AG04449 (cell line): ENCODE measurements around the gene FOXN3.
"Not testable (repeated sequence)": the region's sequence is repeated elsewhere in the genome, so short reads cannot be mapped to it uniquely, and the experiment has no call there.

Experiments
- CTCF ChIA-PET: fragments of 350-600 bp; formaldehyde crosslinking; extraction: SDS; loops from one replicate; lab custom pipeline; 2021; ENCODE audit warnings: antibody characterized with exemption; lab: Yijun Ruan, JAX
- POLR2A ChIA-PET: fragments of 400-600, 350-600 bp; formaldehyde crosslinking; extraction: SDS; loops from one replicate; lab custom pipeline; 2020; ENCODE audit warnings: antibody characterized with exemption, inconsistent platforms; lab: Yijun Ruan, JAX
- DNase-seq: peaks from one replicate; pipeline ENCODE4 v3.0.0-alpha.2; 2010; ENCODE audit warnings: low read depth, low spot score
- H3K4me3 ChIP-seq: 2 replicates; pipeline ENCODE4 v1.5.1; 2011; ENCODE audit warnings: low read depth, mild to moderate bottlenecking, control low read depth, low read length
- CTCF ChIP-seq: IDR thresholded peaks from one replicate; pipeline ENCODE4 v1.5.1; 2011; ENCODE audit warnings: mild to moderate bottlenecking, moderate library complexity, low read length, control low read depth, inconsistent platforms; ENCODE audit not compliant: insufficient read depth; ENCODE audit errors: missing control alignments

The FOXN3 gene

GRCh38 chr14:89155491-89155890, 261.5 kb downstream of the FOXN3 start:
- H3K4me3 ChIP-seq, result no peak overlapping the region
- POLR2A ChIA-PET, result interaction anchor here (0.6 kb wide), 1 partner anchor 473 kb away, joined by 3 read pairs; no protein-coding TSS in a partner anchor
- TF ChIP-seq CTCF, result no peak
- CTCF ChIA-PET, result interaction anchor here (1.1 to 3.0 kb wide), 2 partner anchors 9 to 22 kb away, joined by 3 to 9 read pairs; no protein-coding TSS in a partner anchor
- no peak for DNase-seq

- POLR2A ChIA-PET, CTCF ChIA-PET, H3K4me3 ChIP-seq, DNase-seq: not testable (repeated sequence)
Observed at GRCh38 chr14:89151693-89152092, 265.3 kb downstream of the FOXN3 start.

- no peak for TF ChIP-seq CTCF
- DNase-seq, result no peak
- no peak overlapping the region for H3K4me3 ChIP-seq
- ChIA-PET POLR2A (no interaction called here), CTCF (interaction anchor here (1.1 kb wide), 1 partner anchor 9 kb away, joined by 4 read pairs; no protein-coding TSS in a partner anchor)
Observed at GRCh38 chr14:89146274-89146673, 270.8 kb downstream of the FOXN3 start.

GRCh38 chr14:89144642-89145041, 272.4 kb downstream of the FOXN3 start:
- no peak for DNase-seq
- no peak for TF ChIP-seq CTCF
- ChIA-PET POLR2A (no interaction called here), CTCF (no interaction called here)
- H3K4me3 ChIP-seq, result no peak overlapping the region

GRCh38 chr14:89144066-89144465, 273.0 kb downstream of the FOXN3 start:
- no peak for DNase-seq
- no peak overlapping the region for H3K4me3 ChIP-seq
- TF ChIP-seq CTCF, result no peak
- CTCF ChIA-PET, result no interaction called here
- POLR2A ChIA-PET, result no interaction called here

GRCh38 chr14:89143595-89143994, 273.4 kb downstream of the FOXN3 start:
- DNase-seq, result no peak
- no peak overlapping the region for H3K4me3 ChIP-seq
- TF ChIP-seq CTCF, result no peak
- ChIA-PET CTCF (no interaction called here), POLR2A (no interaction called here)

GRCh38 chr14:89142366-89142765, 274.7 kb downstream of the FOXN3 start:
- TF ChIP-seq CTCF, result no peak
- DNase-seq, result no peak
- ChIA-PET CTCF (no interaction called here), POLR2A (no interaction called here)
- H3K4me3 ChIP-seq, result no peak overlapping the region
